ENCODE data around the gene AGAP5. TPM values are rescaled to one million over a fixed set of nuclear protein-coding genes. Genes with fewer than 3 reads are reported as not detected.
A peak's percentile ranks its signal among the peaks of the same experiment; 100 is the strongest.

AGAP5 gene
- total and polyA plus RNA-seq, 2 of the 13 experiments (the other 11 are each of a cell fraction or from before 2014, with no cell fraction given) = 5.3 to 7.9 TPM

DNA sequence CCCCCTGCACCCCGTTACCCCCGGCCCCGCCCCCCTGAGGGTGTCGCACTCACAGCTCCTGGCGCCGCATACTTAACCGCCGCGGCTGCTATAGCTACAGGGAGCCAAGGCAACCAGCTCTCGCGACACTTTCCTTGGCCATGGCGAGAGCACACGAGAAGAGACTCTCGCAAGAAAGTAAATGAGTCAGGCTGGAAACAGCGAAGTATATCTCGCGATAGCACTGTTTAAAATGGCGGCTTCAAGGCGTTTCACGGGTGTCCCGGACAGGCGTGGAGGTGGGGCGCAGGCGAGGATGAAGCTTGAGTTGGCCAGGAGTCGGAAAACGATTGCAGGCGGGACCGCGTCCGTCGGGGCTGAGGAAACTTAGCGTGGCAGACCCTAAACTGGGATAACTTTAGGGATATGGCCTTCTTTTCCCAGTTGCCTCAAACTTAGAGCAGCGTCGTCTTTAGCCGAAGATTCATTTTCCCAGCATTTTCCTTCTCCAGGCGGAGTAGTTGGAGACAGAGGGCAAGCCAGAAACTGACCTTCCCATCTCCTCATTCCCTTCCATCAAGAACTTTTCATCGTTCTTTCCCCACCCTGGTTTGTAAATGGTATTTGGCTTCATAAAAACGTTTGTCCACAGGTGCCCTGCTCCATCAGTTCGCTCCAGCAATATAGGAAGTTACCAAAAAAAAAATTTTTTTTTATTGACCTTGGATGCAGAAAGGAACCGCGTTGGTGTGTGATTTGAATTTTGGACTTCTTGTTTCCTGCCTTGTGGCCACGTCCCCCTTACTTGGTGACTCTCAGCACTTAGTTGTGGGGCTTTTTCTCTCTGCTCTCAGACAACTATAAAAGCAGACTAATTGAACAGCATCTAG, 71.8 kb downstream of the AGAP5 start (continued):
- TF ChIP-seq, protein P1, sequence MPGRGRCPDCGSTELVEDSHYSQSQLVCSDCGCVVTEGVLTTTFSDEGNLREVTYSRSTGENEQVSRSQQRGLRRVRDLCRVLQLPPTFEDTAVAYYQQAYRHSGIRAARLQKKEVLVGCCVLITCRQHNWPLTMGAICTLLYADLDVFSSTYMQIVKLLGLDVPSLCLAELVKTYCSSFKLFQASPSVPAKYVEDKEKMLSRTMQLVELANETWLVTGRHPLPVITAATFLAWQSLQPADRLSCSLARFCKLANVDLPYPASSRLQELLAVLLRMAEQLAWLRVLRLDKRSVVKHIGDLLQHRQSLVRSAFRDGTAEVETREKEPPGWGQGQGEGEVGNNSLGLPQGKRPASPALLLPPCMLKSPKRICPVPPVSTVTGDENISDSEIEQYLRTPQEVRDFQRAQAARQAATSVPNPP (CRISPR knock-in tag; IDR thresholded peaks at IDR 0.05) = peak; percentile 68; the same call in 1 of the 2 replicates
- 0 out of 2 replicates have a peak, but pooled peaks have one; percentile 54 for TF ChIP-seq ZNF816 (CRISPR knock-in tag; IDR thresholded peaks at IDR 0.05; ENCODE audit: borderline replicate concordance)
- TF ChIP-seq ARHGAP35 (CRISPR knock-in tag; IDR thresholded peaks at IDR 0.05; ENCODE audit: borderline replicate concordance) = no peak
- TF ChIP-seq, protein P2, sequence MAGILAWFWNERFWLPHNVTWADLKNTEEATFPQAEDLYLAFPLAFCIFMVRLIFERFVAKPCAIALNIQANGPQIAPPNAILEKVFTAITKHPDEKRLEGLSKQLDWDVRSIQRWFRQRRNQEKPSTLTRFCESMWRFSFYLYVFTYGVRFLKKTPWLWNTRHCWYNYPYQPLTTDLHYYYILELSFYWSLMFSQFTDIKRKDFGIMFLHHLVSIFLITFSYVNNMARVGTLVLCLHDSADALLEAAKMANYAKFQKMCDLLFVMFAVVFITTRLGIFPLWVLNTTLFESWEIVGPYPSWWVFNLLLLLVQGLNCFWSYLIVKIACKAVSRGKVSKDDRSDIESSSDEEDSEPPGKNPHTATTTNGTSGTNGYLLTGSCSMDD (CRISPR knock-in tag; IDR thresholded peaks at IDR 0.05) = no peak
- no peak for TF ChIP-seq SP5 (CRISPR knock-in tag; IDR thresholded peaks at IDR 0.05; ENCODE audit: borderline replicate concordance, low read depth)
- 0 out of 2 replicates have a peak, but pooled peaks have one; percentile 49 for TF ChIP-seq ZNF746 (CRISPR knock-in tag; IDR thresholded peaks at IDR 0.05)
- TF ChIP-seq ARNT2 (CRISPR knock-in tag; IDR thresholded peaks at IDR 0.05; ENCODE audit: low read depth) = peak; percentile 68
- TF ChIP-seq SIX1 (CRISPR knock-in tag; IDR thresholded peaks at IDR 0.05; ENCODE audit: borderline replicate concordance) = no peak
- TF ChIP-seq IRX3 (CRISPR knock-in tag; IDR thresholded peaks at IDR 0.05; ENCODE audit: borderline replicate concordance, low read depth) = peak; percentile 68; the same call in 1 of the 2 replicates
- TF ChIP-seq CEBPB (IDR thresholded peaks at IDR 0.05; ENCODE audit: borderline replicate concordance, low read depth, low read length) = no peak
- no peak for TF ChIP-seq ZNF121 (CRISPR knock-in tag; IDR thresholded peaks at IDR 0.05)
- no peak for TF ChIP-seq ZFP36L2 (CRISPR knock-in tag; IDR thresholded peaks at IDR 0.05)
- TF ChIP-seq ZMYM2 (CRISPR knock-in tag; IDR thresholded peaks at IDR 0.05) = no peak
- peak; percentile 34; the same call in 1 of the 2 replicates for TF ChIP-seq PITX1 (CRISPR knock-in tag; IDR thresholded peaks at IDR 0.05)
- TF ChIP-seq TOE1 (CRISPR knock-in tag; IDR thresholded peaks at IDR 0.05) = no peak
- TF ChIP-seq HOXA9 (CRISPR knock-in tag; IDR thresholded peaks at IDR 0.05; ENCODE audit: borderline replicate concordance) = peak; percentile 62; the same call in 1 of the 2 replicates
- TF ChIP-seq ZNF850 (CRISPR knock-in tag; conservative IDR thresholded peaks at IDR 0.05) = no peak
- TF ChIP-seq TBX2 (CRISPR knock-in tag; IDR thresholded peaks at IDR 0.05; ENCODE audit: borderline replicate concordance) = no peak
- no peak for TF ChIP-seq ATRX (CRISPR knock-in tag; IDR thresholded peaks at IDR 0.05; ENCODE audit: borderline replicate concordance)
- TF ChIP-seq ZNF143 (CRISPR knock-in tag; IDR thresholded peaks at IDR 0.05) = no peak
- no peak for TF ChIP-seq ELF3 (CRISPR knock-in tag; IDR thresholded peaks at IDR 0.05)
- peak; percentile 89 for TF ChIP-seq RFX1 (IDR thresholded peaks at IDR 0.05)
- TF ChIP-seq FOXJ3 (CRISPR knock-in tag; IDR thresholded peaks at IDR 0.05; ENCODE audit: borderline replicate concordance) = no peak
- TF ChIP-seq BCL6 (CRISPR knock-in tag; IDR thresholded peaks at IDR 0.05) = peak; percentile 33; the same call in 1 of the 2 replicates
- no peak for TF ChIP-seq NR2F6 (IDR thresholded peaks at IDR 0.05)
- TF ChIP-seq NR2F6 (CRISPR knock-in tag; IDR thresholded peaks at IDR 0.05) = peak; percentile 23; the same call in 1 of the 2 replicates
- TF ChIP-seq ZNF33B (CRISPR knock-in tag; IDR thresholded peaks at IDR 0.05) = no peak
- 0 out of 2 replicates have a peak, but pooled peaks have one; percentile 52 for TF ChIP-seq TOPORS (CRISPR knock-in tag; IDR thresholded peaks at IDR 0.05)
- TF ChIP-seq ZNF451 (CRISPR knock-in tag; IDR thresholded peaks at IDR 0.05) = no peak
- TF ChIP-seq KMT2A (CRISPR knock-in tag; IDR thresholded peaks at IDR 0.05) = peak; percentile 91

All from HepG2 (cell line).